GM21717 (cell line): Measurements from ENCODE around the gene STX2.
"Not testable (repeated sequence)": the region's sequence is repeated elsewhere in the genome, so short reads cannot be mapped to it uniquely, and the experiment has no call there.

Experiments
- ATAC-seq: cut with Tn5 transposase; IDR thresholded peaks from one replicate; pipeline ENCODE4 v1.9.1; 2021; ENCODE audit warnings: mild to moderate bottlenecking, moderate library complexity; ENCODE audit not compliant: unreplicated experiment

Gene STX2

DNA sequence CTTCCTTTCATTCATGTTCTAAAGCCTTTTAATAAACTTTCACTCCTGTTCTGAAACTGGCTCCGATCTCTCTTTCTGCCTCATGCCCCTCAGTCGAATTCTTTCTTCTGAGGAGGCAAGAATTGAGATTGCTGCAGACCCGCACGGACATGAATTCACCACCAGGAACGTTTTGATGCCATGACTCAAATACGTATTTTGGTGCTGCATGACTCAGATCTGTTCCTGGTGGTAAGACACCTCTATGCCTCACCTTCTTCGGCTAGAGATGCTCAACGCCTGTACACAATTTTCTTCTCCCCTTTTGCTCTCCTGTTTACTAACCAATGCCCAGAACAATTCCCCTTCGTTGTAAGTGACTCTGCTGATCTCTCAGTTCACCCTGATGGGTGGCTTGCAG lies 70.9 kb downstream of the STX2 start:
- ATAC-seq, result no peak

- ATAC-seq, result no peak
Measured at GRCh38 chr12:130766470-130766869, 72.6 kb downstream of the STX2 start.

DNA sequence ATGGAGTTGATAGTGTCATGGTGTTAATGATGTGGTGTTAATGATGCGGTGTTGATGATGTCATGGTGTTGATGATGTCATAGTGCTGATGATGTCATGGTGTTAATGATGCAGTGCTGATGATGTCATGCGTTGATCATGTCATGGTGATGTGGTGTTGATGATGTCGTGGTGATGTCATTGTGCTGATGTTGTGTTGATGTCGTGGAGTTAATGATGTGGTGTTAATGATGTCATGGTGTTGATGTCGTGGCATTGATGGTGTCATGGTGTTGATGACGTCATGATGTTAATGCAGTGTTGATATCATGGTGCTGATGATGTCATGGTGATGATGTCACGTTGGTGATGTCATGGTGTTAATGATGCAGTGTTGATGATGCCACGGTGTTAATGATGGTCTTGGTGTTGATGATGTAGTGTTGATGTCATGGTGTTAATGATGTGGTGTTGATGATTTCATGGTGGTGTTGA lies 73.8 kb downstream of the STX2 start:
- no peak for ATAC-seq

- ATAC-seq, result no peak
Measured at GRCh38 chr12:130764475-130765185, 74.4 kb downstream of the STX2 start.

DNA sequence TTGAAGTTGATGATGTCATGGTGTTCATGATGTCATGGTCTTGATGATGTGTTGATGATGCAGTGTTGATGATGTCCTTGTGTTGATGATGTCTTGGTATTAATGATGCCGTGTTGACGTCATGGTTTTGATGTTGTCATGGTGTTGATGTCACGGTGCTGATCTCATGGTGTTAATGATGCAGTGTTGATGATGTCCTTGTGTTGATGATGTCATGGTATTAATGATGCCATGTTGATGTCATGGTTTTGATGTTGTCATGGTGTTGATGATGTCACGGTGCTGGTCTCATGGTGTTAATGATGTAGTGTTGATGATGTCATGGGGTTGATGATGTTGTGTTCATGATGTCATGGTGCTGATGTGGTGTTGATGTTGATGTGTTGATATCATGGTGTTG lies 75.0 kb downstream of the STX2 start:
- ATAC-seq, result no peak

DNA sequence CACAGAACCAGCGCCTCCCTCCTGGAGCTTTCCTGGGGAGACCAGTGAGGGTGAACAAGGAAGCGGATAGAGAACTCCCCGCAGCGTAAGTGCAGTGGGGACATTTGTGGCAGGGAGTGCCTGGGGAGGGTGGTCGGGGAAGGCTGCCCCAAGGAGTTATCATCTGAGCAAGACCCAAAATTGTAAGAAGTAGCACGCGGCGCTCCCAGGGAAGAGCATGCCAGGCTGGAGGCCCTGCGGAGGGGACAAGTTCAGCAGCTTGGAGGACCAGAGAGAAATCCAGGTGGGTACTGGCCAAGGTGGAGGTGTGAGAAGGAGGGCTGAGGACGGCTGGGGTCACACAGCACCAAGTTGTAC lies 76.8 kb downstream of the STX2 start:
- no peak for ATAC-seq

GRCh38 chr12:130761537-130762318 lies 77.3 kb downstream of the STX2 start:
- ATAC-seq, result peak; percentile 49

DNA sequence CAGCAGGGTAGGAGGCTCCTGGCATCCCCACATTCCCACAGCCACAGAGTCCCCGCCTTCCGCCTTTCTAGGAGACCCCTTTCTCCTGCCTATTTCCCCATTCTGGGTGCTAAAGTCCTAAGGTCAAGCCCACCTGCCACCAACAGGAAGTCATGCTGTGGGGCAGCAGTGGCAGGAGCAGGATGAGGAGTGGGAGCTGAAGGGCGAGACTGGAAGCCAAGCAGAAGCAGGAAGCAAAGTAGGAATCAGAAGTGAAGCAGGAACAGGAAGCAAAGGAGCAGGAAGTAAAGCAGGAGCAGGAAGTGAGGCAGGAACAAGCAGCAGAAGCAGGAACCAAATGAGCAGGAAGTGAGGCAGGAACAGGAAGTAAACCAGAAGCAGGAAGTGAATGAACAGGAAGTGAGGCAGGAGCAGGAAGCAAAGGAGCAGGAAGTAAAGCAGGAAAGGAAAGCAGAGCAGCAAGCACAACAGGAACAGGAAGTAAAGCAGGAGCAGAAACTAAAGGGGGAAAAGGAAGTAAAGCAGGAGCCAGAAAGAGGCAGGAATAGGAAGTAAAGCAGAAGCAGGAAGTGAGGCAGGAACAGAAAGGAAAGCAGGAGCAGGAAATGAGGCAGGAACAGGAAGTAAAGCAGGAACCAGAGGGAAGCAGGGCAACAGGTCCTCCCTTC lies 84.7 kb downstream of the STX2 start:
- no peak for ATAC-seq

DNA sequence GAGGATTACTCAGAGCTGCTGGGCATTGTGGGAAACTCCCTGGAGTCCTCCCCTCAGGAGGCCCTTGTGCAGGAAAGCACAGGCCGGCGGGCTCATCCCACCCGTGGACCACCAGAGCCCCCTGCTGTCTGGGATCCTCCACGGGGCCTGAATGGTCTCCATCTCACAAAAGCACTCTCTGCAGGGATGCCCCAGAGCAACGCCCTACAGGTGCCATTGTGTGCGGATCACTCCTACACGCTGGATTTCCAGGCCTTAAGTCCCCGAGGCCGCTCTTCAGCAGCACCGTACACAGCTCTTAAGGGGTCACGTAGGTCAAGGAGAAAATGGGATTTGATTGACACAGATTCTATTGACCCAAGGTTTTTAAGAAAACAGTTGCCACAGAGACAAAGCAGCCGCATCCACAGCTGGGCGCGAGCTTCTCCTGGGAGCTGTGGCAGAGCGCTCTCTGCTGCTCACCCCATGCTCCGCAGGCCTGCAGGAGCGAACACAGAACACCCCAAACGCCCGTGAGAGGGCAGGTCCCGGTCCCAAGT lies 86.3 kb downstream of the STX2 start:
- ATAC-seq, result no peak

- ATAC-seq, result not testable (repeated sequence)
Measured at GRCh38 chr12:130752037-130752436, 87.0 kb downstream of the STX2 start.

GRCh38 chr12:130748786-130749185 lies 90.3 kb downstream of the STX2 start:
- ATAC-seq, result no peak

GRCh38 chr12:130747867-130748740 lies 90.9 kb downstream of the STX2 start:
- peak; percentile 94 for ATAC-seq

DNA sequence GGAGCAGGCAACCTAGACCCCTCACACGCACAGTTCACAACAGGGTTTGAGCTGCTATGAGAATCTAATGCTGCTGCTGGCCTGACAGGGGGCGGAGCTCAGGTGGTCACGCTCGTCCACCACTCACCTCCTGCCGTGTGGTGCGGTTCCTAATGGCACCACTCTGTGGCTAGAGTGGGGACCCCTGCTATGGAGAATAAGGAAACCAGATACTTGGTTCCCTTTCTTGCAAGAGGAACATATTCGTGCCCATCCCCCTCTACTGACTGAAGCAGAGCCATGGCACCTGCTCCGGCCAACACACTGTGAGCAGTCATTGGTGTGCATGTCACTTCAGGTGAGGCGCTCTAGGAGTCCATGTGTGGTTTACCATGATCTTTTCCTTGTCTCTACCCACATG lies 92.5 kb downstream of the STX2 start:
- no peak for ATAC-seq

GRCh38 chr12:130745921-130746320 lies 93.1 kb downstream of the STX2 start:
- no peak for ATAC-seq

GRCh38 chr12:130744274-130744673 lies 94.8 kb downstream of the STX2 start:
- no peak for ATAC-seq

DNA sequence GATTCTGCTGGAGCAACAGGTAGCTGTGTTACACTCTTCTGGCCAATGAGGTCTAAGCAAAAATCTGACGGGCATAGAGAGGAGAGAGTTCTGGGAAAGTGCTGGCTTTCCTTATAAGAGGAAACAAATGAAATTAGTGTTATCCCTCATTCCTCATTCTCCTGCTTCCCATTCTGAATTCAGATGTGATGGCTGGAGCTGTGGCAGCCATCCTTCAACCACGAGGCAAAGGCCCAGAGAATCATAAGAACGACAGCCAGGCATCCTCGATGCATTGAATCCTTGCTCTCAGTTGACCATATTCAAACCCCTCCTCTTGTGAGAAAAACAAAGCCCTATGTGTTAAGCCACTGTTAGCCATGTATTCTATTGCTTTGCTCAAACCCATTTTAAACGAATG lies 95.4 kb downstream of the STX2 start:
- no peak for ATAC-seq

DNA sequence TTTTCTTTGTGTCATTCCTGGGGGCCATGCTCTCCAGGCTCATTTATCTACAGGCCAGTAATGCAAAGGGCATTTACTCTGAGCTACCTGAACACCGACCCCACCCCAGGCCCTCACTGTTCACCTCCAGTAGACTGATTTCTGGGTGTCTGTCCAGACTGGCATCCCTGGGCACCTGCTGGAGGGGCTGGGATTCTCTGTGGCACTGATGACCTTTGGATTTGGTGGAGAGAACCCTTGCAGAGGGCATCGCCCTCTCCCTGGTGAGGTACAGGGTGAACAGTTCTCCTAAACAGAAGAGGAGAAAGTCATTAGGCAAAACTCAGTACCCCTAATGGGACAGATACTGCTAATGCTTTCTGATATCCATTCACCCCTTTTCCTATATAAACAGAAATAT lies 95.9 kb downstream of the STX2 start:
- no peak for ATAC-seq

DNA sequence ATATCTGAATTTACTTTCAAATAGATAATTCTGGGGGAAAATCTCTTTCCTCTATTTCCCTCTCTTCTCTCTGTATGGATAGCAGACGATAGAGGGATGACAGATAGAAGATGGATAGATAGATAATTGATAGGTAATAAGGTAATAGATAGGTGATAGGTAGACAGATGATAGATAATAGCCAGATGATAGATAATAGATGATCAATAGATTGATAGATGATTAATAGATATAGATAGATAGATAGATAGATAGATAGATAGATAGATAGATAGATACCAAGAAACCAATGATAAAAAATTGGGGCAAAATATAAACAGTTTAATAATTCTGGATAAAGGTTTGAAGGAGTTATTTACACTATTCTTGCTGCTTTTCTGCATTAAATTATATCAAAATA lies 96.3 kb downstream of the STX2 start:
- no peak for ATAC-seq

DNA sequence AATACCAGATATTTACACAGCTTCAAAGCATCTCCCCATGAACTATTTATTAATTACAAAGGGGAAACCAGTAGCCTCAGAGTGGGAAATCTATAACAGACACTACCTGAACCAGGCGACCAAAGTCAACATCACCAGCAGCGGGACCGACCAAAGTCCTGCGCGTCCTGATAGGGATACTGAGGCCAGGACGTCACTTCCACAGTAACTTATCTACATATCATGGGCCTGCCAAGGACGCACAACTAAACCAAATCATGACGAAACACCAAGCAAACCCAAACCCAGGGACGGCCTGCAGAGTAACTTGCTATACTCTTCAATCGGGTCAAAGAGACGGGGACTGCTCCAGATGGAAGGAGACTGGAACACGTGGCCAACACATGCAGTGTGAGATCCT lies 96.9 kb downstream of the STX2 start:
- no peak for ATAC-seq
